C4-2B (cell line): ENCODE results near the gene CYP2J2.

Source experiments
- H3K27ac ChIP-seq: fragments of 450-650 bp; 2 replicates; pipeline ENCODE4 v1.5.1; 2017
- ZFX ChIP-seq: fragments of 450-650 bp; IDR thresholded peaks from 2 replicates; pipeline ENCODE4 v1.6.1; 2017
- TF ChIP-seq, protein P1 (sequence below): fragments of 450-650 bp; conservative IDR thresholded peaks from 2 replicates; pipeline ENCODE4 v1.5.1; 2017; ENCODE audit warnings: mild to moderate bottlenecking

The CYP2J2 gene

DNA sequence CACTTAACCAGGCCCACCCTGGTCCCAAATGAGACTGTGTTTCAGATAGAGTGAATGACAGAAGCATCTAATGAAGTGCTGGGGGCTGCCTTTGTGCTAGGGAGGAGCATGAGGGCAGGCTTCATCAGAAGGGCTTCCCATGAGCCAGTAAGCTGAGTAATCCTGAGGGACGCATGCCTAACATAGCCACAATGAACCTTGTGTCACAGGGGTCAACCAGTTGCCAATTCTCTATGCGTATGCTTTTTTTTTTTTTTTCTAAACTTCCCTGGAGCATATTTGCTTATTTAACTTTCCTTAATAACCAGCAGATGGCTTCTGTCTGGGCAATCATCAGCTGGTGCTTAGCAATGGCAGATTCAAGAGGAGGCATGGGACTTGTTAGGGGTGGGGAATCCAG, 25.5 kb upstream of the CYP2J2 start:
- TF ChIP-seq, protein P1, sequence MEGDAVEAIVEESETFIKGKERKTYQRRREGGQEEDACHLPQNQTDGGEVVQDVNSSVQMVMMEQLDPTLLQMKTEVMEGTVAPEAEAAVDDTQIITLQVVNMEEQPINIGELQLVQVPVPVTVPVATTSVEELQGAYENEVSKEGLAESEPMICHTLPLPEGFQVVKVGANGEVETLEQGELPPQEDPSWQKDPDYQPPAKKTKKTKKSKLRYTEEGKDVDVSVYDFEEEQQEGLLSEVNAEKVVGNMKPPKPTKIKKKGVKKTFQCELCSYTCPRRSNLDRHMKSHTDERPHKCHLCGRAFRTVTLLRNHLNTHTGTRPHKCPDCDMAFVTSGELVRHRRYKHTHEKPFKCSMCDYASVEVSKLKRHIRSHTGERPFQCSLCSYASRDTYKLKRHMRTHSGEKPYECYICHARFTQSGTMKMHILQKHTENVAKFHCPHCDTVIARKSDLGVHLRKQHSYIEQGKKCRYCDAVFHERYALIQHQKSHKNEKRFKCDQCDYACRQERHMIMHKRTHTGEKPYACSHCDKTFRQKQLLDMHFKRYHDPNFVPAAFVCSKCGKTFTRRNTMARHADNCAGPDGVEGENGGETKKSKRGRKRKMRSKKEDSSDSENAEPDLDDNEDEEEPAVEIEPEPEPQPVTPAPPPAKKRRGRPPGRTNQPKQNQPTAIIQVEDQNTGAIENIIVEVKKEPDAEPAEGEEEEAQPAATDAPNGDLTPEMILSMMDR: no peak
- no peak for TF ChIP-seq ZFX
- no peak overlapping the region for H3K27ac ChIP-seq

DNA sequence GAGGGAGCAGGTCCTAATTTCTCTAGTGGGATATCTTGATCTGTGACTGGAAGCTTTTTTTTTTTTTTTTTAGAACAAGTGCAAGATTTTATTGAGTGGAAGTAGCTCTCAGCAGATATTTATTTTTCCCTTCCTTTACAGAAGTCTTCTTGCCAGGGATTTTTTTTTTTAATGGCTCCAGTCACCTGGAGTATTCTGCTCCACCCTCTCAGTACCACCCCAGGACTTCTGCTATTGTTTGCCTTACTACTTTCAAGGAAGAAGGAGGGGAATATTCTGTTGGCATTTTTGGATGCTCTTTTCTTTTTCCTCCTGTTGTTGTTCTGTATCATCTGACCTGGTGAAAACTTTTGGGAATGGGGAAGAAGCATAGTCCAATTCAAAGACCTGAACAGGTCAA, 23.1 kb upstream of the CYP2J2 start:
- no peak overlapping the region for H3K27ac ChIP-seq

DNA sequence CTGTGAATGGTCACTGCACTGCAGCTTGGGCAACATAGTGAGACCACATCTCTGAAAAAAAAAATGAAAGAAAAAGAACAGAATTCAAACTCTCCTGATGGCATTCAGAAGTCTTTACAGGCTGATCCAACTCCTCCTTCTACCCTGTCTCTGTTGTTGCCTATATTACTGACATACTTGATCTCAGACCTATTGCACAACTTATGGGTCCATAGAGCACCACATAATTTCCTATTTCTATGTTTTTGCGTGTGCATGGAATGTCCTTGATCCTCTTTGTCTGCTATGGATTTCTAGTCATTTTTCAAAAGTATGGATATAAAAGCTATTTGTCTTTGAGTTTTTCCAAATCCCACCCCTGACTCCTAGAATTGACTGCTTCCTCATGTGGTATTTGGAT, 22.4 kb upstream of the CYP2J2 start:
- no peak overlapping the region for H3K27ac ChIP-seq
- no peak for TF ChIP-seq ZFX
- TF ChIP-seq, protein P1: no peak

More for the DNA sequence above, 23.1 kb upstream of the CYP2J2 start:
- TF ChIP-seq, protein P1: no peak
- TF ChIP-seq ZFX: no peak

DNA sequence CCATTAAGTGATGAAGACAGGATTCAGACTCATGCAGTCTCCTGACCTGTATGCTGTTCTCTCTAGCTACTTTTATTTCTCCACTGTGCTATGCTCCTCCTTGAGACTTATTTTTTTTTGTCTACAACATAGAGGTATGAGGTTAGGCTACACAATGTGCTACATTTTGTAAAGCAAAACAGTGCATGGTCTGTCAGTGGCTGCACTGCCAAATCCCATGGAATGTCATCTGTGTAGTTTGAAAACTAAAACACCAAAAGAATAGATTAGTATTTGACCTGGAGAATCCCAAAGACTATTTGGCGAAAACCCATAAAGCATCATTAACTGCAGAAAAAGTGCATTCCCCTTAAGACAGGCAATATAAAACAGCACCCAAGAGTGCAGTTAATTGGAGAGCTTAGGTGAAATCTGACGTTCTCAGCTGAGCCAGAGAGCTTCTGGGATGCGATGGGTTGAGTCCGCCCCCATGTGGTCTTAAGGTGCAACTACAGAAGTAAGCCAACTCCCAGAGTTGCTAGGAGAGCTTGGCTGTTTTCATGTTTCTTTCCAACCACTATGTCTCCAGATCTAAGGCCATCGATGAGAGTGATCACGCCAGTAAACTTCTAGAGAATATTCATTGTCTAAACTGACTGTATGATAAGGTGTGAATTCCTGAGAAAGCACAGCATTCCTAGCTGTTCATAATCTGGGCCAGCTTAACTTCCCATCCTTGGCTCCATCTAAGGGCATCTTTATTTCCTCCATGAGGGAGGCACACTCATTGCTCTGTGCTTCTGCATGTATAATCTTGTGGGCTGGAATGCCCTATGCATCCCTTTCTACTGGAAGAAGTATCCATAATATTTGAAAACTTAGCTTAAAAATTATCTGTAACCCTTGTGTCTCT, 20.7 kb upstream of the CYP2J2 start:
- H3K27ac ChIP-seq: no peak overlapping the region
- TF ChIP-seq ZFX: no peak
- TF ChIP-seq, protein P1: peak; percentile 96

DNA sequence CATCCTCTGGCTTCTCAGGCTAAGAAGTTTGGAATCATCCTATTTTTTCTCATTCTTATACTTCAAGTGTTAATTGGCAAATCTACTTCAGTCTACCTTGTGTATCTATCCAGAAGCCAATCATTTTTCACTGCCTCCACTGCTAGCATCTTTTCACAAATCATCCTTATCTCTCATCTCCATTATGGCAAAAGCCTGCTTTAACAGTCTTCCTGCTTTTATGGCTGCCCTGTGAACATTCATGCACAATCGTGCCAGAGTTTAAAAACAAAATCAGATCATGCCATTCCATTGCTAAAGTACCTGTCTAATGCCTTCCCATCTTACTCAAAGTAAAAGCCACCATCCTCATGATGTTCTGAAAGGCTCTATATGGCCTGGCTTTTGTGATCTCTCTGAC, 19.2 kb upstream of the CYP2J2 start:
- TF ChIP-seq ZFX: no peak
- TF ChIP-seq, protein P1: no peak
- H3K27ac ChIP-seq: no peak overlapping the region

DNA sequence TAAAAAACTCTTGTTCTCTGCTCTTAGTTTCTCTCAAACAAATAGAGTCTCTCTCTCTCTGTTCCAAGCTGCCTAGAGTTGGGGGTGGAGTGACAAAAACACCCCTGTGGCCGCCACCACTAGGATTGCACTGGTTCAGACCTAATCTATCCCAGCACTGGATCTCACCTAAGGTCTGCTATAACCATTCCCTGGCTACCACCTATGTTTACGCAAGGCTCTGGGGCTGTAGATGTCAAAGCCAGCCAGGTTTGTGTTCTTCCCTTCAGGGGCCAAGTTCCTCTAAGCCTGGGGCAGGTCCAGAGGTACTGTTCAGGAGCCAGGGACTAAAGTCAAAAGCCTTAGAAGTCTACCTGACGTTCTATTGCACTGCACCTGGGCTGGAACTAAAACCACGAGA, 12.8 kb upstream of the CYP2J2 start:
- no peak overlapping the region for H3K27ac ChIP-seq
- TF ChIP-seq ZFX: no peak
- TF ChIP-seq, protein P1: no peak

DNA sequence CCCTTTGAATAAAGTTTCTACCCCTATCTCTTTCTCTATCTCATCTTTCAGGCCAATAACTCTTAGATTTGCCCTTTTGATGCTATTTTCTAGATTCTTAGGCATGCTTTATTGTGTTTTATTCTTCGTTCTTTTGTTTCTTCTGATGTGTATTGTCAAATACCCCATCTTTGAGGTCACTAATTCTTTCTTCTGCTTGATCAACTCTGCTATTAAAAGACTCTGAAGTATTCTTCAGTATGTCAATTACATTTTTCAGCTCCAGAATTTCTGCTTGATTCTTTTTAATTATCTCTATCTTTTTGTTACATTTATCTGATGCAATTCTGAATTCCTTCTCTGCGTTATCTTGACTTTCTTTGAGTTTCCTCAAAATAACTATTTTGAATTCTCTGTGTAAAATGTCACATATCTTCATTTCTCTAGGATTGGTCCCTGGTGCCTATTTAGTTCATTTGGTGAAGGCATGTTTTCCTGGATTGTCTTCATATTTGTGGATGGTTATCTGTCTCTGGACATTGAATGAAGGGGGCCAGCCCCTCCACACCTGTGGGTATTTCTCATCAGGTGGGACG, 11.2 kb upstream of the CYP2J2 start:
- H3K27ac ChIP-seq: no peak overlapping the region

More for the DNA sequence above, 11.2 kb upstream of the CYP2J2 start:
- TF ChIP-seq, protein P1: no peak
- TF ChIP-seq ZFX: no peak
